Body of pancreas (tissue), 4 donors: ENCODE results near the gene STOML1.

Experiments
- POLR2A ChIP-seq, 3 donors: fragments of 450-650 bp; IDR thresholded peaks; one replicate each; pipeline ENCODE4 v1.6.1; 2016; ENCODE audit warnings: antibody characterized with exemption in 3 of 3, mild to moderate bottlenecking in 2 of 3
- TF ChIP-seq, protein P1 (sequence below), 7 experiments: fragments of 450-650 bp in 4 of 7; fragments of 200-600 bp in 3 of 7; sonication (generic) in 3 of 7; IDR thresholded peaks; one replicate each; pipeline ENCODE4 v1.5.1; 2016 to 2019; ENCODE audit warnings: antibody characterized with exemption in 7 of 7

GRCh38 chr15:73993211-73993994 is 1.3 kb upstream of the STOML1 start:
- TF ChIP-seq, protein P1, sequence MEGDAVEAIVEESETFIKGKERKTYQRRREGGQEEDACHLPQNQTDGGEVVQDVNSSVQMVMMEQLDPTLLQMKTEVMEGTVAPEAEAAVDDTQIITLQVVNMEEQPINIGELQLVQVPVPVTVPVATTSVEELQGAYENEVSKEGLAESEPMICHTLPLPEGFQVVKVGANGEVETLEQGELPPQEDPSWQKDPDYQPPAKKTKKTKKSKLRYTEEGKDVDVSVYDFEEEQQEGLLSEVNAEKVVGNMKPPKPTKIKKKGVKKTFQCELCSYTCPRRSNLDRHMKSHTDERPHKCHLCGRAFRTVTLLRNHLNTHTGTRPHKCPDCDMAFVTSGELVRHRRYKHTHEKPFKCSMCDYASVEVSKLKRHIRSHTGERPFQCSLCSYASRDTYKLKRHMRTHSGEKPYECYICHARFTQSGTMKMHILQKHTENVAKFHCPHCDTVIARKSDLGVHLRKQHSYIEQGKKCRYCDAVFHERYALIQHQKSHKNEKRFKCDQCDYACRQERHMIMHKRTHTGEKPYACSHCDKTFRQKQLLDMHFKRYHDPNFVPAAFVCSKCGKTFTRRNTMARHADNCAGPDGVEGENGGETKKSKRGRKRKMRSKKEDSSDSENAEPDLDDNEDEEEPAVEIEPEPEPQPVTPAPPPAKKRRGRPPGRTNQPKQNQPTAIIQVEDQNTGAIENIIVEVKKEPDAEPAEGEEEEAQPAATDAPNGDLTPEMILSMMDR (IDR thresholded peaks at IDR 0.05): no peak
- TF ChIP-seq POLR2A (IDR thresholded peaks at IDR 0.05): no peak
